Activated CD8-positive, alpha-beta T cell treated with anti-CD3 and anti-CD28 coated beads for 36 hours (primary cell): ENCODE data around the gene ZKSCAN8. TPM values are rescaled to one million over a fixed set of nuclear protein-coding genes. Genes with fewer than 3 reads are reported as not detected.

Source experiments
- ATAC-seq: fragments of 200-7000 bp; cut with Tn5 transposase; one replicate; pipeline ENCODE4 v1.10.0; 2021; ENCODE audit warnings: mild to moderate bottlenecking, moderate library complexity
- CTCF ChIA-PET: fragments of 350-600 bp; sonication (Branson Sonifier 250); formaldehyde crosslinking; loops from one replicate; lab custom pipeline; 2021; ENCODE audit warnings: antibody characterized with exemption; lab: Charles Lee
- POLR2A ChIA-PET: fragments of 350-600 bp; sonication (Branson Sonifier 250); formaldehyde crosslinking; loops from one replicate; lab custom pipeline; 2021; ENCODE audit warnings: antibody characterized with exemption; lab: Charles Lee
- DNase-seq: peaks from one replicate; pipeline ENCODE4 v3.0.0-alpha.2; 2020
- H3K27ac Mint-ChIP-seq: one replicate; pipeline ENCODE4 v1.8.0; 2021; ENCODE audit warnings: mild to moderate bottlenecking, mixed read lengths
- H3K27me3 Mint-ChIP-seq: one replicate; pipeline ENCODE4 v1.8.0; 2021; ENCODE audit warnings: mixed read lengths
- H3K36me3 Mint-ChIP-seq: one replicate; pipeline ENCODE4 v1.8.0; 2021; ENCODE audit warnings: low read depth, mixed read lengths
- H3K4me1 Mint-ChIP-seq: one replicate; pipeline ENCODE4 v1.8.0; 2021; ENCODE audit warnings: low read depth, mixed read lengths
- H3K4me3 Mint-ChIP-seq: one replicate; pipeline ENCODE4 v1.8.0; 2021; ENCODE audit warnings: mild to moderate bottlenecking, moderate library complexity, mixed read lengths
- H3K9me3 Mint-ChIP-seq: one replicate; pipeline ENCODE4 v1.8.0; 2021; ENCODE audit warnings: mixed read lengths
- intact Hi-C: fragments of 100-400 bp; cut with micrococcal nuclease; formaldehyde crosslinking; loops from one replicate; pipeline ENCODE4 v1.10.0; 2022
- total RNA-seq, 2 experiments: library from RNA; stranded (reverse); gene quantifications; one replicate each; pipeline ENCODE4 v1.2.3, GENCODE V29; 2021
- TF ChIP-seq, protein P1 (sequence below): fragments of 200-600 bp; IDR thresholded peaks from one replicate; pipeline ENCODE4 v1.8.0; 2022; ENCODE audit warnings: antibody characterized with exemption, mild to moderate bottlenecking

The ZKSCAN8 gene
- total RNA-seq, 2 experiments from 2014 or later = 18.9 to 20.3 TPM

DNA sequence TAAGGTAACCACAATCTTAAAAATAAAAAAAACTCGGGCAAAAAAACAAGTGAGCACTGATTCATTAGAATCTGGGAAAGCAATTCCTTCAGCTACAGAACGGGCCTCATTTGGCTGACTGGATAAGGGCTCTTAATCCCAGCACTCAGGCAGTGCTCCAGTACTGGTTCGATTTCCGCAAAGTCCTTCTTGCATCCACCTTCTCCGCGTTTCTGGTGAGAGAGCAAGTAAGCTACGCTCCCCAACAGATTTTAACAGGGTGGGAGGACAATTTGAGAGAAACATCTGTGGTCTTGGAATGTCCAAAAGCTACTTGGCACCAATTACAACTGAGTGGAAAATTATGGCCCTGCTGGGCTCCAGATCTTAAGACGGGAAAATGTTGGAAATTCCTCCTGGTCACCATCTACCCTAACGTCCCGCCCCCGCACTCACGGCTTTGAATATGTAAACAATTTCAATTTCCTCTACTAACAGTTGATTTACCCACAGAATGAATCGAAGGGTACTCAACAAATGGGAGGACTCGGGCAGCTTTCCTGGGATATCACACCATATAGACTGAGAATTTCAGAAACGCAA, 65.3 kb downstream of the ZKSCAN8 start:
- H3K27me3 Mint-ChIP-seq = peaks cover 64% of the 10 kb centered on the region
- no peak overlapping the region for H3K27ac Mint-ChIP-seq
- H3K36me3 Mint-ChIP-seq = peaks cover 6% of the 10 kb centered on the region
- ChIA-PET CTCF (no interaction called here), POLR2A (interaction anchor here (1.3 kb wide), 1 partner anchor 11 kb away, joined by 3 read pairs; no protein-coding TSS in a partner anchor)
- intact Hi-C loops = loop anchor here (5.0 kb wide), 1 partner anchor 60 kb away; no protein-coding TSS in a partner anchor
- TF ChIP-seq, protein P1, sequence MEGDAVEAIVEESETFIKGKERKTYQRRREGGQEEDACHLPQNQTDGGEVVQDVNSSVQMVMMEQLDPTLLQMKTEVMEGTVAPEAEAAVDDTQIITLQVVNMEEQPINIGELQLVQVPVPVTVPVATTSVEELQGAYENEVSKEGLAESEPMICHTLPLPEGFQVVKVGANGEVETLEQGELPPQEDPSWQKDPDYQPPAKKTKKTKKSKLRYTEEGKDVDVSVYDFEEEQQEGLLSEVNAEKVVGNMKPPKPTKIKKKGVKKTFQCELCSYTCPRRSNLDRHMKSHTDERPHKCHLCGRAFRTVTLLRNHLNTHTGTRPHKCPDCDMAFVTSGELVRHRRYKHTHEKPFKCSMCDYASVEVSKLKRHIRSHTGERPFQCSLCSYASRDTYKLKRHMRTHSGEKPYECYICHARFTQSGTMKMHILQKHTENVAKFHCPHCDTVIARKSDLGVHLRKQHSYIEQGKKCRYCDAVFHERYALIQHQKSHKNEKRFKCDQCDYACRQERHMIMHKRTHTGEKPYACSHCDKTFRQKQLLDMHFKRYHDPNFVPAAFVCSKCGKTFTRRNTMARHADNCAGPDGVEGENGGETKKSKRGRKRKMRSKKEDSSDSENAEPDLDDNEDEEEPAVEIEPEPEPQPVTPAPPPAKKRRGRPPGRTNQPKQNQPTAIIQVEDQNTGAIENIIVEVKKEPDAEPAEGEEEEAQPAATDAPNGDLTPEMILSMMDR = no peak
- H3K4me1 Mint-ChIP-seq = peaks cover 17% of the 10 kb centered on the region
- H3K9me3 Mint-ChIP-seq = peaks cover 7% of the 10 kb centered on the region
- DNase-seq = peak; percentile 24
- peak overlapping the region; percentile 76 for H3K4me3 Mint-ChIP-seq
- no peak for ATAC-seq

DNA sequence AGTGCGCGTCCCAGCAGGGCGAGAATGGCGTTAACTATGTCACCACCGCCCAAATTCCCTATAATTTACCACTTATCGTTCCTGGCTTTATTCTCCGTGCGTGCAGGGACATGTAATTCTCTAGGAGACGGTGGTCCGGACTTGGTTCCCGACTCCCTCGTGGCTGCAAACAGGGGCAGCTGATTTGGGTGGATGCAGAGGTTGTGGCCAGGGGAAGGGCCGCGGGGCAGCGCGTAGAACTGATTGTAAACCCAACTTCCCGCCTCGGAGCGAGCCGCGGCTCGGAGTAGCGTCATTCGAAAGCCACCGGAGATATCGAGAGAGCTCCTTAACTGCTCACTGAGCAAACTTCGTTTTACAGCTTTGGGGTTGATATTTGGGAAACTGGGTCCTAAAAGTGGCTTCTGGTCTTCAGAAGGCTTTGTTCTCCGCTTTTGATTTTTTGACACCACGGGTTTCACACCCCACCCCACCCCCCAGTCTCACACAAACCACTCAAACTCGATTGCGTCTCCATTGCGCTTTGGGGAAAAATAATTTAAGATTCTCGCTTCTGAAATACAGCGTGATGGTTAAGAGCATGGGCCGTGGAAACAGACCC, 65.9 kb downstream of the ZKSCAN8 start:
- ATAC-seq (peak; percentile 71), DNase-seq (peak; percentile 61)
- intact Hi-C loops = loop anchor here (5.0 kb wide), 1 partner anchor 60 kb away; no protein-coding TSS in a partner anchor
- POLR2A ChIA-PET = interaction anchor here (1.0 kb wide), 1 partner anchor 25 kb away, joined by 3 read pairs; no protein-coding TSS in a partner anchor
- Mint-ChIP-seq H3K36me3 (peaks cover 6% of the 10 kb centered on the region), H3K27me3 (peaks cover 69% of the 10 kb centered on the region), H3K4me1 (peaks cover 20% of the 10 kb centered on the region), H3K4me3 (peak overlapping the region; percentile 76), H3K27ac (no peak overlapping the region), H3K9me3 (peaks cover 5% of the 10 kb centered on the region)
- CTCF ChIA-PET = interaction anchor here (0.8 to 1.2 kb wide), 2 partner anchors 13 to 148 kb away, joined by 3 read pairs; no protein-coding TSS in a partner anchor
- TF ChIP-seq, protein P1 = no peak

DNA sequence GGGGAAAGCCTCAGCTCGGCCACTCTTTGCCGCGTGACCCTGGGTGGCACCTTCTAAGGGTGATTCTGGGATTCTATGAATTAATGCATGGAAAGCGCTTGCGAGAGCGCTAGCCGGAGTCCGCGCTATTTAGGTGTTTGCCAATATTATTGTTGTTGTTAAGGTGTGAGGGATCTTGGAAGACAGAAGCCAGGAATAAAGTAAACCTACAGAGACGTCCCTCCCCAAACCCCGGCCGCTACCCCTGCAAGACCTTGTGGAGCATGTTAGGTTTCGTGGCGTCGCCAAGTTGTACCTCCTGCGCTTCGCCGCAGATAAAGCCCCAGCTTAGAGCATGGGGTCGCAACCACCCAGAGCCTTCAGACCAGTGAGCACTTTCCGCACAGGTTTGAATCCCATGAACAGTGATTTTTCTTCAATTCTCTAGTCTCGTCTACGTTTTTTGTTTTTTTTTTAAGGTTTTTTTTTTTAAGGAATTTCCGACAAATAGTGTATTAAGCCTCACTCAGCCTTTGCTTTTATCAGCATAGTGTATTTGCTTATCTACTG, 66.5 kb downstream of the ZKSCAN8 start:
- intact Hi-C loops = loop anchor here (5.0 kb wide), 1 partner anchor 61 kb away; no protein-coding TSS in a partner anchor
- ChIA-PET POLR2A (interaction anchor here (1.0 kb wide), 1 partner anchor 26 kb away, joined by 3 read pairs; no protein-coding TSS in a partner anchor), CTCF (interaction anchor here (0.8 to 1.2 kb wide), 2 partner anchors 12 to 148 kb away, joined by 3 read pairs; no protein-coding TSS in a partner anchor)
- Mint-ChIP-seq H3K27ac (no peak overlapping the region), H3K27me3 (peaks cover 75% of the 10 kb centered on the region), H3K4me1 (peaks cover 24% of the 10 kb centered on the region), H3K9me3 (peaks cover 5% of the 10 kb centered on the region), H3K36me3 (peaks cover 6% of the 10 kb centered on the region), H3K4me3 (peak overlapping the region; percentile 76)
- ATAC-seq = no peak
- no peak for DNase-seq
- TF ChIP-seq, protein P1 = no peak

Other genes starting within 250 kb of the ZKSCAN8 start
- not detected for gene OR2B2, start 229.5 kb upstream of the ZKSCAN8 start, total RNA-seq
- not detected for gene OR2B6, start 184.6 kb upstream of the ZKSCAN8 start, total RNA-seq
- 1 to 10 TPM; 3.5 to 3.6 TPM for gene ZNF165, start 61.3 kb upstream of the ZKSCAN8 start, total RNA-seq
- gene ZSCAN16, start 17.3 kb upstream of the ZKSCAN8 start, total RNA-seq = 1 to 10 TPM; 2.0 to 2.3 TPM
- gene ZSCAN9, start 83.4 kb downstream of the ZKSCAN8 start, total RNA-seq = 1 to 10 TPM; 2.5 to 3.0 TPM
- 1 to 10 TPM; 3.5 to 3.6 TPM for gene ZKSCAN4, start 110.4 kb downstream of the ZKSCAN8 start, total RNA-seq
- gene NKAPL, start 117.4 kb downstream of the ZKSCAN8 start, total RNA-seq = not detected
- 1 to 10 TPM; 3.6 to 3.8 TPM for gene ZSCAN26, start 125.3 kb downstream of the ZKSCAN8 start, total RNA-seq
- 1 to 10 TPM; 2.2 to 2.4 TPM for gene PGBD1, start 139.7 kb downstream of the ZKSCAN8 start, total RNA-seq
- gene ZSCAN31, start 194.3 kb downstream of the ZKSCAN8 start, total RNA-seq = 1 to 10 TPM; 1.6 to 2.0 TPM
- gene ZKSCAN3, start 208.1 kb downstream of the ZKSCAN8 start, total RNA-seq = 1 to 10 TPM; 2.3 to 3.0 TPM